HFFc6 (cell line): ENCODE measurements around the gene RIBC2. TPM values are rescaled to one million over a fixed set of nuclear protein-coding genes. Genes with fewer than 3 reads are reported as not detected.
A peak's percentile ranks its signal among the peaks of the same experiment; 100 is the strongest.
"Not testable (repeated sequence)": the region's sequence is repeated elsewhere in the genome, so short reads cannot be mapped to it uniquely, and the experiment has no call there.

Experiments
- DNase-seq: peaks from one replicate; pipeline ENCODE4 v3.0.0-alpha.2; 2018
- H3K27ac Mint-ChIP-seq: 2 replicates; pipeline ENCODE4 v1.8.0; 2020; ENCODE audit warnings: mild to moderate bottlenecking, mixed read lengths
- H3K27me3 Mint-ChIP-seq: 2 replicates; pipeline ENCODE4 v1.8.0; 2021; ENCODE audit warnings: mild to moderate bottlenecking, moderate library complexity, mixed read lengths; ENCODE audit not compliant: insufficient read depth
- H3K36me3 Mint-ChIP-seq: 2 replicates; pipeline ENCODE4 v1.8.0; 2021; ENCODE audit warnings: low read depth, mixed read lengths
- H3K4me1 Mint-ChIP-seq: 2 replicates; pipeline ENCODE4 v1.8.0; 2020; ENCODE audit warnings: low read depth, mixed read lengths
- H3K4me3 Mint-ChIP-seq: 2 replicates; pipeline ENCODE4 v1.8.0; 2020; ENCODE audit warnings: mild to moderate bottlenecking, moderate library complexity, mixed read lengths
- H3K9me3 Mint-ChIP-seq: 2 replicates; pipeline ENCODE4 v1.8.0; 2020; ENCODE audit warnings: mild to moderate bottlenecking, mixed read lengths
- total RNA-seq, 6 experiments: library from RNA; stranded (reverse); fragmentation: NEBNext Ultra II Directional; extraction: Animal tissue kit (Norgen Biotek cat#: 25700); gene quantifications; 2 replicates in 1 of 6; 3 replicates in 5 of 6; pipeline ENCODE4 v1.2.3, GENCODE V29; 2021
- TF ChIP-seq, protein P1 (sequence below): fragments of 200-600 bp; sonication (generic); IDR thresholded peaks from 2 replicates; pipeline ENCODE4 v1.5.0; 2021; ENCODE audit warnings: antibody characterized with exemption, mild to moderate bottlenecking

The RIBC2 gene
- total RNA-seq, 6 experiments from 2014 or later, result 1.0 to 3.7 (median 2.4) TPM

DNA sequence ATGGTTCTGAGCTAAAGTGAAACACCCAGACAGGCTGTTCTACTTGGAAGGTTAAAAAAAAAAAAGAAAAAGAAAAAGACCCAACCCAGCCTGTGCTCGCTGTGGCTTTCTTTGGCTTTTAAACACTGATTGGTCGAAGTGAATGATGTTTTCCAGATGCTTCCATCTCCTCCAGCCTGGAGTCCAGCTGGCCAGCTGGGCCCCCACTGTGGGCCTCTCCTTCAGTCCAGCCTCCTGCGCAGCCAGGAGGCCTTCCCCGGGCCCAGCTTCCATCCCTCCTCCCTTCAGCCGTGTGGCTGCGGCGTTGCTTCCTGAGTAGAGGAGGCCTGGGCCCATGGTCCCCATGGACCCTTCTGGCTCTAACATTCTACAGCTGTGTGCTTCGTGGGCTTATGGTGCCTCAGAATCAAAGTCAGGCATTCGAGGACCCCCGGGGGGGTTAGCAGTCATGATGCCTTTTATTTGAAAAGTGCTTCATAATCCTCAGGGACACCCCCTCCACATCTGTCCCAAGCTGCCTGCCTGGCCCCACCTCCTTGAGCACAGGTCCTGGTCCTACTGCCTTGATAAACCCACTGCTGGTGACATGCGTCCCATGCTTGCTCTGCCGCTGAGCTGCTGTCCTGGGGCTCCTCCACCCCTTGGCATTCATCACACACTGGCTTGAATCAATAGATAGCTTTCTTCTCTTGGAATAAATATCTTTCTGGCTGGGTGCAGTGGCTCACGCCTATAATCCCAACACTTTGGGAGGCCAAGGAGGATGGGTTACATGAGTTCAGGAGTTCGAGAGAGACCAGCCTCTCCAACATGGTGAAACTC lies 47.0 kb downstream of the RIBC2 start:
- Mint-ChIP-seq H3K27me3 (no peaks in the 10 kb centered on the region), H3K9me3 (peaks cover 17% of the 10 kb centered on the region), H3K4me3 (no peak overlapping the region), H3K36me3 (peaks cover 13% of the 10 kb centered on the region), H3K27ac (no peak overlapping the region), H3K4me1 (peaks cover 22% of the 10 kb centered on the region)
- DNase-seq, result no peak
- TF ChIP-seq, protein P1, sequence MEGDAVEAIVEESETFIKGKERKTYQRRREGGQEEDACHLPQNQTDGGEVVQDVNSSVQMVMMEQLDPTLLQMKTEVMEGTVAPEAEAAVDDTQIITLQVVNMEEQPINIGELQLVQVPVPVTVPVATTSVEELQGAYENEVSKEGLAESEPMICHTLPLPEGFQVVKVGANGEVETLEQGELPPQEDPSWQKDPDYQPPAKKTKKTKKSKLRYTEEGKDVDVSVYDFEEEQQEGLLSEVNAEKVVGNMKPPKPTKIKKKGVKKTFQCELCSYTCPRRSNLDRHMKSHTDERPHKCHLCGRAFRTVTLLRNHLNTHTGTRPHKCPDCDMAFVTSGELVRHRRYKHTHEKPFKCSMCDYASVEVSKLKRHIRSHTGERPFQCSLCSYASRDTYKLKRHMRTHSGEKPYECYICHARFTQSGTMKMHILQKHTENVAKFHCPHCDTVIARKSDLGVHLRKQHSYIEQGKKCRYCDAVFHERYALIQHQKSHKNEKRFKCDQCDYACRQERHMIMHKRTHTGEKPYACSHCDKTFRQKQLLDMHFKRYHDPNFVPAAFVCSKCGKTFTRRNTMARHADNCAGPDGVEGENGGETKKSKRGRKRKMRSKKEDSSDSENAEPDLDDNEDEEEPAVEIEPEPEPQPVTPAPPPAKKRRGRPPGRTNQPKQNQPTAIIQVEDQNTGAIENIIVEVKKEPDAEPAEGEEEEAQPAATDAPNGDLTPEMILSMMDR, result no peak

GRCh38 chr22:45462034-45462655 lies 48.7 kb downstream of the RIBC2 start:
- Mint-ChIP-seq H3K4me1 (peaks cover 23% of the 10 kb centered on the region), H3K9me3 (peaks cover 22% of the 10 kb centered on the region), H3K27ac (no peak overlapping the region), H3K4me3 (no peak overlapping the region), H3K36me3 (peaks cover 22% of the 10 kb centered on the region), H3K27me3 (no peaks in the 10 kb centered on the region; the same call in 1 of the 2 replicates)
- no peak for DNase-seq
- TF ChIP-seq, protein P1, result 0 out of 2 replicates have a peak, but pooled peaks have one; percentile 8

DNA sequence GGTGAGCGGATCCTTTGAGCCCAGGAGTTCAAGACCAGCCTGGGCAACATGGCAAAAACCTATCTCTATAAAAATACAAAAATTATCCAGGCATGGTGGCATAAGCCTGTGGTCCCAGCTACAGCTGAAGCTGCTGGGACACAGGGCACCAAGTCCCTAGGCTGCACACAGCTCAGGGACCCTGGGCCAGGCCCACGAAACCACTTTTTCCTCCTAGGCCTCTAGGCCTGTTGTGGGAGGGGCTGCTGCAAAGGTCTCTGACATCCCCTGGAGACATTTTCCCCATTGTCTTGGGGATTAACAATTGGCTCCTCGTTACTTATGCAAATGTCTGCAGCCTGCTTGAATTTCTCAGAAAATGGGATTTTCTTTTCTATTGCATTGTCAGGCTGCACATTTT lies 50.2 kb downstream of the RIBC2 start:
- not testable (repeated sequence) for H3K27ac Mint-ChIP-seq, DNase-seq, H3K27me3 Mint-ChIP-seq, H3K4me3 Mint-ChIP-seq
- peaks cover 35% of the 10 kb centered on the region for H3K36me3 Mint-ChIP-seq
- peaks cover 35% of the 10 kb centered on the region for H3K9me3 Mint-ChIP-seq
- H3K4me1 Mint-ChIP-seq, result peaks cover 32% of the 10 kb centered on the region

DNA sequence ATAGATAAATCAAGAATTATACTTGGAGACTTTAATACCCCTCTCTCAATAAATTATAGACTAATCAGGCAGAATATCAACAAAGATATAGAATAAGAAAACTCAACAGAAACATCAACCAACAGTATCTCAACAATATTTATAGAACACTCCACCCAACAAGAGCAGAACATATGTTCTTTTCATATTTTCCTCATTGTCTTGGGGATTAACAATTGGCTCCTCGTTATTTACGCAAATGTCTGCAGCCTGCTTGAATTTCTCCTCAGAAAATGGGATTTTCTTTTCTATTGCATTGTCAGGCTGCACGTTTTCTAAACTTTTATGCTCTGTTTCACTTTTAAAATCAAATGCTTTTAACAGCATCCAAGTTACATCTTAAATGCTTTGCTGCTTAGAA lies 52.1 kb downstream of the RIBC2 start:
- Mint-ChIP-seq H3K27me3 (no peaks in the 10 kb centered on the region; the same call in 1 of the 2 replicates), H3K36me3 (peaks cover 36% of the 10 kb centered on the region), H3K27ac (no peak overlapping the region), H3K4me3 (no peak overlapping the region), H3K4me1 (peaks cover 49% of the 10 kb centered on the region), H3K9me3 (peaks cover 37% of the 10 kb centered on the region)
- TF ChIP-seq, protein P1, result no peak
- no peak for DNase-seq

DNA sequence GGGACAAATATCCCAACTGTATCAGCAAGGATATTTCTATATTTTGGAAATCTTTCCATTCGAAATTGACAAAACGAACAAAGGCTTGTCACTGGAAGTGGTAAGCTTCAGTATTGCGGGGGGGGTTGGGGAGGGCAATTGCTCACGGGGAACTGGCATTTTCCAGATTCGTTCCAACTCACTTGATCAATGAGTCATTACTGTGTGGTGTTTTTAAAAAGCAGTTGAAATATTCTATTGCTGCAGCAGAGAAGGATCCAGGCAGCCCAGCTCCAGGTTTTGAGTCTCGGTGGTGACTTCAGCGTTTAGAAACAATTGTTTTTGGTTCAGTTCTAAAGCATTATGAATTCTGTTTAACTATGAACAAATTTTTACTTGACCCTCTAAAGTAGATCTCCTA lies 55.4 kb downstream of the RIBC2 start:
- peak; percentile 75 for DNase-seq
- peak overlapping the region; percentile 77 for H3K4me3 Mint-ChIP-seq
- TF ChIP-seq, protein P1, result no peak
- peak overlapping the region; percentile 96 for H3K27ac Mint-ChIP-seq
- peaks cover 34% of the 10 kb centered on the region for H3K36me3 Mint-ChIP-seq
- peaks cover 1% of the 10 kb centered on the region for H3K27me3 Mint-ChIP-seq
- peaks cover 30% of the 10 kb centered on the region for H3K9me3 Mint-ChIP-seq
- peaks cover 75% of the 10 kb centered on the region for H3K4me1 Mint-ChIP-seq
